ENCODE results near the gene SLC1A4. TPM values are rescaled to one million over a fixed set of nuclear protein-coding genes. Genes with fewer than 3 reads are reported as not detected.

Gene SLC1A4
- total and polyA plus RNA-seq, 10 of the 15 experiments (the other 5 are each of a cell fraction or from before 2014, with no cell fraction given) = 10.8 to 43.2 (median 27.7) TPM

GRCh38 chr2:64979744-64980143, 9.5 kb upstream of the SLC1A4 start:
- intact Hi-C loops (cut with micrococcal nuclease; ENCODE audit: unreplicated experiment) = loop anchor here (2.0 kb wide), 1 partner anchor 61 kb away; no protein-coding TSS in a partner anchor
- Histone ChIP-seq H3K4me3 (no peak overlapping the region), H4K20me1 (ENCODE audit: control insufficient read depth, insufficient read depth) (no peaks in the 10 kb centered on the region), H3K4me2 (ENCODE audit: control insufficient read depth, insufficient read depth) (no peak overlapping the region), H3K9ac (ENCODE audit: control insufficient read depth, insufficient read depth, low read length) (no peak overlapping the region), H3K79me2 (ENCODE audit: control insufficient read depth, insufficient read depth, low read length) (no peaks in the 10 kb centered on the region), H3K4me1 (ENCODE audit: control insufficient read depth, insufficient read depth, low read length) (peaks cover 27% of the 10 kb centered on the region), H3K27me3 (replicated peaks in 1 of 2; ENCODE audit: control insufficient read depth in 2 of 2, insufficient read depth in 2 of 2, low read length in 1 of 2) (no peaks in the 10 kb centered on the region), H3K27ac (ENCODE audit: control insufficient read depth, insufficient read depth) (no peak overlapping the region), H2AFZ (ENCODE audit: control insufficient read depth, low read depth, low read length) (no peak overlapping the region; the same call in 1 of the 2 replicates), H3K36me3 (ENCODE audit: control insufficient read depth in 2 of 2, insufficient read depth in 2 of 2, low read length in 1 of 2) (no peaks in the 10 kb centered on the region), H3K9me3 (replicated peaks; ENCODE audit: control insufficient read depth, insufficient read depth, low read length) (no peaks in the 10 kb centered on the region)
- RAD21 ChIA-PET (ENCODE audit: unreplicated experiment) = interaction anchor here (0.7 to 2.6 kb wide), 11 partner anchors 9 to 63 kb away, joined by 3 to 14 read pairs (median 4); no protein-coding TSS in a partner anchor
- DNase-seq (ENCODE audit: low read depth, low spot score) = no peak
- BruUV-seq (replicated peaks) = no TSS peak
- POLR2A ChIA-PET = interaction anchor here (0.6 to 1.5 kb wide), 7 partner anchors 13 to 57 kb away, joined by 3 to 6 read pairs (median 4); no protein-coding TSS in a partner anchor
- WGBS (ENCODE audit: insufficient coverage, insufficient replicate concordance, low lambda C conversion rate, missing lambda C conversion rate) = 59% methylated on average over 1 of the region's 1 CpG
- peak; percentile 26 for ATAC-seq
- SMC1A ChIA-PET (ENCODE audit: uncharacterized antibody, unreplicated experiment) = interaction anchor here (0.6 to 2.4 kb wide), 13 partner anchors 8 to 73 kb away, joined by 3 to 13 read pairs (median 3); no protein-coding TSS in a partner anchor
- CTCF ChIA-PET = interaction anchor here (0.6 to 3.9 kb wide), 16 partner anchors 10 to 76 kb away, joined by 3 to 14 read pairs (median 4); no protein-coding TSS in a partner anchor
- no peak for FAIRE-seq
- in situ Hi-C loops (cut with MboI) = loop anchor here (10.0 kb wide), 1 partner anchor 45 kb away; no protein-coding TSS in a partner anchor
- TF ChIP-seq MEF2A (IDR thresholded peaks at IDR 0.05; ENCODE audit: insufficient read depth, low read depth, low read length) (no peak), CREB1 (IDR thresholded peaks at IDR 0.05; ENCODE audit: low read depth) (no peak), ZBED1 (IDR thresholded peaks at IDR 0.05; ENCODE audit: borderline replicate concordance) (no peak), ATF2 (IDR thresholded peaks at IDR 0.05; ENCODE audit: low read length) (no peak), E2F4 (IDR thresholded peaks at IDR 0.05; ENCODE audit: low read depth, low read length) (no peak), SREBF2 (IDR thresholded peaks at IDR 0.05; ENCODE audit: low read length) (no peak), TBL1XR1 (IDR thresholded peaks at IDR 0.05; ENCODE audit: low read depth, low read length) (no peak), MTA2 (IDR thresholded peaks at IDR 0.05; ENCODE audit: low read depth) (no peak), FOXM1 (IDR thresholded peaks at IDR 0.05; ENCODE audit: low read depth, low read length) (no peak), ZBTB33 (IDR thresholded peaks at IDR 0.05) (no peak), NR2F1 (conservative IDR thresholded peaks at IDR 0.05) (no peak), MEF2B (IDR thresholded peaks at IDR 0.05; ENCODE audit: partially characterized antibody, poor library complexity, severe bottlenecking) (no peak), RB1 (IDR thresholded peaks at IDR 0.05; ENCODE audit: borderline replicate concordance) (no peak), SMAD5 (IDR thresholded peaks at IDR 0.05; ENCODE audit: low read depth) (no peak), ETV6 (conservative IDR thresholded peaks at IDR 0.05 in 1 of 2, IDR thresholded peaks at IDR 0.05 in 1 of 2; ENCODE audit: borderline replicate concordance in 1 of 2, low read depth in 1 of 2) (no peak)
- TF ChIP-seq, protein P1, sequence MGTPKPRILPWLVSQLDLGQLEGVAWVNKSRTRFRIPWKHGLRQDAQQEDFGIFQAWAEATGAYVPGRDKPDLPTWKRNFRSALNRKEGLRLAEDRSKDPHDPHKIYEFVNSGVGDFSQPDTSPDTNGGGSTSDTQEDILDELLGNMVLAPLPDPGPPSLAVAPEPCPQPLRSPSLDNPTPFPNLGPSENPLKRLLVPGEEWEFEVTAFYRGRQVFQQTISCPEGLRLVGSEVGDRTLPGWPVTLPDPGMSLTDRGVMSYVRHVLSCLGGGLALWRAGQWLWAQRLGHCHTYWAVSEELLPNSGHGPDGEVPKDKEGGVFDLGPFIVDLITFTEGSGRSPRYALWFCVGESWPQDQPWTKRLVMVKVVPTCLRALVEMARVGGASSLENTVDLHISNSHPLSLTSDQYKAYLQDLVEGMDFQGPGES (IDR thresholded peaks at IDR 0.05) = no peak

All from GM12878 (cell line).